ENCODE data around the gene MYCN.
"Not testable (repeated sequence)": the region's sequence is repeated elsewhere in the genome, so short reads cannot be mapped to it uniquely, and the experiment has no call there.

MYCN gene

GRCh38 chr2:15939854-15940660 is at the start of gene MYCN:
Gene MYCN, plus strand, starts transcription at chr2:15940550. Its CDS starts 1,515 bp downstream, at chr2:15942065.
- DNase-seq, result peak; percentile 20 to 32

- DNase-seq, result no peak
Measured at GRCh38 chr2:15890936-15891905, 49.1 kb upstream of the MYCN start.

DNA sequence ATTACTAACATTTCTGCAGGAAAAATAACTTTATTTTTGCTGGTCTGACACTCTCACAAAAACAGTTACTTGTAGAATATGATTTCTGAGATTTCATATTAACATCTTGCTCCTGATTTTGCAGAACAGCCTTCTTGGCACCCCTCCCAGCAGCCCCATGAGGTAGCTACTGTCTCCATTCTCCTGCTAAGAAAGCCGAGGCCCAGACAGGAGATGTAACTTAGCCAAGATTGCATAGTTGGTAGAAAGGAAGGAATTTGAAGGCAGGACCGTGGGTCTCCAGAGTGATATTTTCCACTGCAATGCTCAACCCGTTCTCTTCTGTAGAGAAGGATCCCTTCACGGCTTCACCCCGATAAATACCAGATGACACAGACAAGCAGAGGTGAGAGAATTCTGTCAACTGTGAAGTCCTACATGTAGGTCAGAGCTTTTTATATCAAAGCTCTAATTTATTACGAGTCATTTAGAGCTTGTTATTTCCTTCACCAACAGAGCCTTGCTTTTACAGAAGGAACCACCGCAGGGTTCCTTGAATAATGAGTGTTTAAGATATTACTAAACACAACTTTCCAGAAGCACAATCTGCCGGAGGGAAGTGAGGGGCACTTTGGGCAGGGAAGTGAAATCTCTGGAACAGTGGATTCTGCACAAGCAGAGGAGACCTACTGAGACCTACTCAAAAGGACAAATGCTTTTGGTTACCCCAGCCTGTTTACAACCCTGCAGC is 48.0 kb upstream of the MYCN start:
- DNase-seq, result no peak

- no peak for DNase-seq
Measured at GRCh38 chr2:15893085-15893484, 47.3 kb upstream of the MYCN start.

GRCh38 chr2:15893689-15894480 is 46.5 kb upstream of the MYCN start:
- DNase-seq, result no peak

DNA sequence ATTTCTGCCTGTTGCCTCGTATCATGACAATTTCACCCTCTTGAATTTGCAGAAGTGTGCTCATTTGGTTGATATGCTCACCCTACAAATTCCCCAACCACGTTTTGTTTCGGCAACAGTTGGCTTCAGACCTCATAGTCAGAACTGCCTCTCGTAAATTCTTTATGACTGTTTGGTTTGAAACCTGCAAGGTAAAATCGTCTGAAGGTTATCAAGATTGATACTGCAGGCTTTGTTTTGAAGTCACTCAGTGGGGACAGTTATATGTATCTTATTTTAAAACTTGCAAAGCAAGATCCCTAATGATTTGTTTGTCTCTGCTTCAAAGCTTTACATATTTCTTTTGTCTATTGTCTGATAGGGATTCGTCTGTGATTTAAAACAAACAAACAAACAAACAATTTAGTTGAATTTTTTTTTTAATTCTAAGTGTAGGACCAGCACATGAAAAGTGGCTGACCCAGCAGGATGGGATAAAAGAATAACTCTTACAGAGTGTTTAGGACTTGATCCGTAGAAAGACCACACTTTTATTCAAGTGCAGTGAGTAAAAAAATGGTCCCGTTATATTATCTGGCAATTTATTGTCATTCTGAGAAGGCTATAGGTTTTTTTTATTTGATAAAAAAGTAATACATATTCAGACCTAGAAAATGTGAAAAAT is 45.7 kb upstream of the MYCN start:
- no peak for DNase-seq

DNA sequence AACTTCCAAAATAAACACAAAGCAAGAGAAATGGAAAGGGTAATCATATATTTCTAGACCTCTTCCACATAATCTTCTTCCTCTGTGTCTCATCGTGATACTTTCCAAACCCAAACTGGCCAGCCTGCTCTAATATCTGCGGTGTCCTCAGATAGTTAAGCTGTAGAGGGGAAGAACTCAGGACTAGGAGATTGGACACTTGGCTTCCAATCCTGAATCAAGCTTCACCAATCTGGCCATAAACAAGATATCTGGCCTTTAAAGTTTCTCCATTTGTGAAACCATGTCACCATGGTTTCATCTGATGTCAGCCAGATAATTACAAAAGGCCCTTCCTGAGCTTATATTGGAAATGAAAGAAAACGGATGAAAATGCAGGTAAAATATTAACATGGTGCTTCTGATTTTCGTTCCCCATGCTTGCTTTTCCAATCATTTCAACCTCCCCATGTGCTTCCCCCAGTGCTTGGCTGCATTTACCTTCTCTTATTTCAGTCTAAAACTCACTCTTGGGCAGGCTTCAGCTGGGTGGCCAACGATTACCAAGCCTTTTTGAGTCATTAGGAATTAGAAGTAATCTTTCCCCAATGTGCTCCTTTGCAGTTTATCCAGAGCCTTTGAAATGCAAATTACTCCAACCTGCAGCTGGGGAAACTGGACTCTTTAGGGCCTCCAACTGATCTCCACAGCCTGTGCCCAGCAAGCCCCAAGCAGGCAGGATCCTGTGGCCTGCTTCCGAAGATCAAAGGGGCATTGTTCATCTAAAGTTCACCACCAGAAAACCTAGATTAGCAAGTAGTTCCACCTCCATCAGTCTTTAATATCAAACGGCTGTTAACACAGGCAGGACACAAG is 44.5 kb upstream of the MYCN start:
- no peak for DNase-seq

GRCh38 chr2:15896859-15897258 is 43.5 kb upstream of the MYCN start:
- DNase-seq, result no peak

DNA sequence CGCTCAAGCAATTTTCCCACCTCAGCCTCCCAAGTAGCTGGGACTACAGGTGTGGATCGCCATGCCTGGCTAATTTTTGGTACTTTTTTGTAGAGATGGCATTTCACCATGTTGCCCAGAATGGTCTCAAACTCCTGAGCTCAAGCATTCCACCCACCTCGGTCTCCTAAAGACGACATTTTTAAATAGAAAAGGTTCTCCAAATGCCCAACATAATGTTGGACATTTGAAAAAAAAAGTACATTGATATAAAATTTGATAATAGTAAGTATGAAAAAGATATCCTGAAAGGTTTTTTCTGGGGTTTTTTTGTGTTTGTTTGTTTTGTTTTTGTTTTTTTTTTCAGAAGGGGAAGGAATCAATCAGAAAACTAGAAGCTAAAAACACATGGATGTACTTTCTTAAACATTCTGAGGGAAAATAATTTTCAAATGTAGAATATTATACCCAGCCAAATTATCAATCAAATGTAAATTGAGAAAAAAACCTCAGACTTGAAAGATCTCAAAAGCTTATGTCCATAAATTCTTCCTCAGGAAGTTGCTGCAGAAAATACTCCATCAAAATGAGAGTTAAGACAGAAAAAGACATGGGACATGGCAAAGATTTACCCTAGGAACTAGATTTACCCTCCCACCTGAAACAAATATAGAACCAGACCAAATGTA is 42.8 kb upstream of the MYCN start:
- no peak for DNase-seq

GRCh38 chr2:15899327-15899612 is 41.1 kb upstream of the MYCN start:
- no peak for DNase-seq

DNA sequence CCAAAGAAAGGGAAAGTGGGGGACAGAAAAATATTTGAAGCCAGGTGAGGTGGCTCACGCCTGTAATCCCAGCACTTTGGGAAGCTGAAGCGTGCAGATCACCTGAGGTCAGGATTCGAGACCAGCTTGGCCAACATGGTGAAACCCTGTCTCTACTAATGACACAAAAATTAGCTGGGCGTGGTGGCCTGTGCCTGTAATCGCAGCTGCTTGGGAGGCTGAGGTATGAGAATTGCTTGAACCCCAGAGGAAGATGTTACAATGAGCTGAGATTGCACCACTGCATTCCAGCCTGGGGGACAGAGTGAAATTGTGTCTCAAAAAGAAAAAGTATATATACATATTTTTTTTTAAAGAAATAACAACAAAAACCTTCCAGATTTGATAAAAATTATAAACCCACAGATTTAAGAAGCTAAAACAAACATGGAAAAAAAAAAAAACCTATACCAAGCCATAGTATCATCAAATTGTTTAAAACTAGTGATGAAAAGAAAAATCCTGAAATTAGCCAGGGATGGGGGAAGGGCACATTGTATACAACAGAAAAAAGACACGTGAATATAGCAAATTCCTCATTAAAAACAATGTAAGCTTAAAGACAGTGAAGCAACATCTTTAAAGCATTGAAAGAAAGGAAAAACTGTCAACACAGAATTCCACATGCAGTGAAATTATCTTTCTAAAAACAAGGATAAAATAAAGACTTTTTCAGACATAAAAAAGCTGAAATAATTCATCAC is 40.4 kb upstream of the MYCN start:
- no peak for DNase-seq

GRCh38 chr2:15901095-15901807 is 39.1 kb upstream of the MYCN start:
- DNase-seq, result no peak

GRCh38 chr2:15901808-15902130 is 38.6 kb upstream of the MYCN start:
- no peak for DNase-seq

- DNase-seq, result not testable (repeated sequence)
Measured at GRCh38 chr2:15903910-15904309, 36.4 kb upstream of the MYCN start.

DNA sequence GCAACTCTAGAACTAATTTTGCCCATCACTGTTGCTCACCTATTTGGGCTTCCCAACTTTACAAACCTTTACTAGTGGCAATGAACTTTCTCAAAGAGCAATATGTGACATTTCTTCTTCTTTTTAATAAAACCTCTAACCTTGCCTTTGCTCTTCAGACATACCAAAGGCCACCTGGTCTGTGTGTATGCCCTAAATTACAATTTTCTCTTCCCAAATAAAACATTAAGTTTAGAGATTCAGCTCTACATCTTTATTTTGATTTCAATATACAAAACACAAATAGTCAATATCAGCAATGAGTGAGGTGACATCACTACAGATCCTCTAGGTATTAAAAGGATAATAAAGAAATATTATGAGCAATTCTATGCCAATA is 35.1 kb upstream of the MYCN start:
- no peak for DNase-seq

DNA sequence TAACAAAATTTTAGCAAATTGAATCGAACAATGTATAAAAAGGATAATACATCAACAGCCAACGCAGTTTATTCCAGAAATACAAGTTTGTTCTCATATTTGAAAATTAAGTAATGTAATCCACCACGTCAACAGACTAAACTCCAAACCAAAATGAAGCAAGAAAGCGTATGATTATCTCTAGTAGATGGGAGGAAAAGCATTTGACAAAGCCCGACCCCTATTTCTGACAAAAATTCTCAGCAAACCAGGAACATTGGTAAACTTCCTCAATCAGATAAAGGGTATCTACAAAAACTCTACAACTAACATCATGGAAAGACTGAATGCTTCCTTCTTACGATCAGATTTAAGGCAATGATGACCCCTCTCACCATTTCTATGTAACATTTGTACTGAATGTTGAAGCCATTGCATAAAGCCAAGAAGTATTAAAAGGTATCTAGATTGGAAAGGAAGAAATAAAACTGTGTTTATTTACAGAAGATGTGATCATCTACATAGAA is 34.3 kb upstream of the MYCN start:
- no peak for DNase-seq

DNA sequence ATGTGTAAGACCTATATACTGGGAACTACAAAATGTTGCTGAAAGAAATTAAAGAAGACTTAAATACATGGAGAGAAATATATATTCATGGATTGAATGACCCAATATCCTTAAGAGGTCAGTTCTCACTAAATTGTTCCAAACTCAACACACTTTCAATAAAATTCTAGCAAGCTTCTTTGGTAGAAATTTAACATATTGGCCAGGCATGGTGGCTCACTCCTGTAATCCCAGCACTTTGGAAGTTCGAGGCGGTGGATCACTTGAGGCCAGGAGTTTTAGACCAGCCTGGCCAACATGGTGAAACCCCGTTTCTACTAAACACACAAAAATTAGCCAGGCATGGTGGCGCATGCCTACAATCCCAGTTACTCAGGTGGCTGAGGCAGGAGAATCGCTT is 33.6 kb upstream of the MYCN start:
- DNase-seq, result no peak

DNA sequence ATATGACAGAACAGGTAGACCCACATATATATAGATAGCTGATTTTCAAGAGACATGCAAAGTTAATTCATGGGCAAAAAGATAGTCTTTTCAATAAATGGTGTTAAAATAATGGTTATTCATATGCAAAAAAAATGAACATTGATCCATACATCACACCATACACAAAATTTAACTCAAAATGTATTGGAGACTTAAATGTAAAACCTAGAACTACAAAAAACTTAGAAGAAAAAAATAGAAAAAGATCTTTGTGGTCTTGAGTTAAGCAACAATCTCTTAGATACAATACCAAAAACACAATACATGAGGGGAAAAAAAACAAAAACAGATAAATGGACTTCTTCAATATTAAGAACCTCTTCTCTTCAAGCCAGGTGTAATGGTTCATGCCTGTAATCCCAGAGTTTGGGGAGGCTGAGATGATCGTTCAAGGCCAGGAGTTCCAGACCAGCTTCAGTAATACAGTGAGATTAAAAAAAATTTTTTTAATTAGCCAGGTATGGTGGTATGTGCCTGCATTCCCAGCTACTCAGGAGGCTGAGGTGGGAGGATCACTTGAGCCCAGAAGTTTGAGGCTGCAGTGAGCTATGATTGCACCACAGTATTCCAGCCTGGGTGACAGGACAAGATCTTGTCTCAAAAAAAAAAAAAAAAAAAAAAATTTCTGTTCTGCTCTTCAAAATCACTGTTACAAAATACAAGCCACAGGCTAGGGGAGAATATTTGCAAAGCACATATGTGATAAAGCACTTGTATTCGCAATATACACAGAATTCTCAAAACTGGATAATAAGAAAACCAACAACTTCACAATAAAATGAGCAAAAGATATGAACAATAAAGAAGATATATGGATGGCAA is 32.7 kb upstream of the MYCN start:
- no peak for DNase-seq

Data from NCI-H2081 (cell line).